Stomach (tissue), 9 donors: ENCODE results near the gene TBX10. TPM values are rescaled to one million over a fixed set of nuclear protein-coding genes. Genes with fewer than 3 reads are reported as not detected.
A peak's percentile ranks its signal among the peaks of the same experiment; 100 is the strongest.

Experiments
- DNase-seq, 2 donors: peaks; one replicate each; pipeline versions ENCODE4 v3.0.0 to v3.0.0-alpha.2; 2013 to 2019
- H3K27ac ChIP-seq, 5 donors: fragments of 200-600 bp in 4 of 5; sonication (generic) in 4 of 5; one replicate each; pipeline ENCODE4 v1.5.1; 2013 to 2019; ENCODE audit warnings: mild to moderate bottlenecking in 1 of 5, moderate library complexity in 1 of 5
- H3K27me3 ChIP-seq, 3 donors: fragments of 200-600 bp; sonication (generic); one replicate each; pipeline ENCODE4 v1.5.1; 2017 to 2019; ENCODE audit warnings: mixed run types in 1 of 3
- H3K36me3 ChIP-seq, 4 donors: fragments of 200-600 bp; sonication (generic); 1 replicate in 3 of 4; 2 replicates in 1 of 4; pipeline ENCODE4 v1.5.1; 2016 to 2019
- H3K4me1 ChIP-seq, 4 donors: fragments of 200-600 bp; sonication (generic); one replicate each; pipeline ENCODE4 v1.5.1; 2016 to 2019
- H3K4me3 ChIP-seq, 4 donors: fragments of 200-600 bp; sonication (generic) in 3 of 4; one replicate each; pipeline ENCODE4 v1.5.1; 2016 to 2019; ENCODE audit warnings: mild to moderate bottlenecking in 1 of 4
- H3K9me3 ChIP-seq, 4 donors: fragments of 200-600 bp; sonication (generic); one replicate each; pipeline ENCODE4 v1.5.1; 2016 to 2019
- EP300 ChIP-seq: sonication (generic); formaldehyde crosslinking; IDR thresholded peaks from one replicate; pipeline ENCODE4 v1.6.1; 2017; ENCODE audit warnings: antibody characterized with exemption
- POLR2A ChIP-seq, 4 donors: fragments of 450-650 bp; IDR thresholded peaks; one replicate each; pipeline ENCODE4 v1.6.1; 2016; ENCODE audit warnings: antibody characterized with exemption in 4 of 4, control low read depth in 2 of 4, mild to moderate bottlenecking in 1 of 4, moderate library complexity in 1 of 4
- POLR2AphosphoS5 ChIP-seq, 3 donors: sonication (generic); formaldehyde crosslinking; IDR thresholded peaks; one replicate each; pipeline ENCODE4 v1.6.1; 2016; ENCODE audit warnings: antibody characterized with exemption in 3 of 3
- WGBS, 5 donors: extraction: QIAGEN DNeasy Blood & Tissue Kit in 3 of 5; methylation state at CpG; one replicate each; pipeline versions ENCODE4 v1.1.5 to v1.1.7; 2013 to 2018; 5-methylcytosine and 5-hydroxymethylcytosine counted together
- intact Hi-C: fragments of 100-400 bp; cut with DNase I; formaldehyde crosslinking; loops from one replicate; pipeline ENCODE4 v1.15.1; 2023; ENCODE audit warnings: low total_unique reads
- polyA plus RNA-seq, 3 donors: library from polyadenylated mRNA; stranded (reverse); fragments of 200-250 nt; gene quantifications; one replicate each; pipeline ENCODE4 v1.2.3, GENCODE V29; 2013
- total RNA-seq, 5 donors: library from RNA; depleted of rRNA; stranded (reverse); fragments of >200 nt; gene quantifications; one replicate each; pipeline versions ENCODE4 v1.1.0 to v1.2.3, GENCODE V29; 2014 to 2016
- TF ChIP-seq, protein P1 (sequence below), 7 experiments: fragments of 450-650 bp in 4 of 7; fragments of 200-600 bp in 3 of 7; sonication (generic) in 3 of 7; IDR thresholded peaks; one replicate each; pipeline ENCODE4 v1.5.1; 2016 to 2019; ENCODE audit warnings: antibody characterized with exemption in 7 of 7, control low read depth in 2 of 7, mild to moderate bottlenecking in 1 of 7
- donor health status: healthy with polysubstance abuse.
- donor health status: Bipolar disorder and iron deficiency.
- donor health status: healthy.

TBX10 gene
- total and polyA plus RNA-seq, 8 donors = not detected

DNA sequence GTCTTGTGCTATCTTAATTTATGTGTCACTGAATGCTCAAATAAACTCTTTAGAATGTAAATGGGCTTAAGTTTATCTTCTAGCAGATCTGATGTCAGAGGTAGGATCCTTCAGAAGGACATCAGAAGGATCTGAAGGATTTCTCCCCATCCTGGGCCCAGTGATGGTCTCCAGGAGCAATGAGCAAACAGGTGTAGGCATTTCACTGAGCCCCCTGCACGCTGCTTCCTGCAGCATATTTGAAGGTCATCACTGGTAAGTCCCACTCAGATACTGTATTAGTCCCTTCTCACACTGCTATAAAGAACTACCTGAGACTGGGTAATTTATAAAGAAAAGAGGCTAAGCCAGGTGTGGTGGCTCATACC is 51.4 kb downstream of the TBX10 start:
- H3K27ac ChIP-seq = no peak overlapping the region
- intact Hi-C loops = no loop called here
- no peaks in the 10 kb centered on the region for H3K9me3 ChIP-seq
- H3K4me3 ChIP-seq = no peak overlapping the region
- WGBS, 5 donors = 82 to 96% (median 90%) methylated on average over 1 of the region's 1 CpG
- no peak for DNase-seq
- TF ChIP-seq EP300 = no peak
- no peak for TF ChIP-seq POLR2A (IDR thresholded peaks at IDR 0.05)
- TF ChIP-seq POLR2AphosphoS5 (IDR thresholded peaks at IDR 0.05) = no peak
- TF ChIP-seq, protein P1, sequence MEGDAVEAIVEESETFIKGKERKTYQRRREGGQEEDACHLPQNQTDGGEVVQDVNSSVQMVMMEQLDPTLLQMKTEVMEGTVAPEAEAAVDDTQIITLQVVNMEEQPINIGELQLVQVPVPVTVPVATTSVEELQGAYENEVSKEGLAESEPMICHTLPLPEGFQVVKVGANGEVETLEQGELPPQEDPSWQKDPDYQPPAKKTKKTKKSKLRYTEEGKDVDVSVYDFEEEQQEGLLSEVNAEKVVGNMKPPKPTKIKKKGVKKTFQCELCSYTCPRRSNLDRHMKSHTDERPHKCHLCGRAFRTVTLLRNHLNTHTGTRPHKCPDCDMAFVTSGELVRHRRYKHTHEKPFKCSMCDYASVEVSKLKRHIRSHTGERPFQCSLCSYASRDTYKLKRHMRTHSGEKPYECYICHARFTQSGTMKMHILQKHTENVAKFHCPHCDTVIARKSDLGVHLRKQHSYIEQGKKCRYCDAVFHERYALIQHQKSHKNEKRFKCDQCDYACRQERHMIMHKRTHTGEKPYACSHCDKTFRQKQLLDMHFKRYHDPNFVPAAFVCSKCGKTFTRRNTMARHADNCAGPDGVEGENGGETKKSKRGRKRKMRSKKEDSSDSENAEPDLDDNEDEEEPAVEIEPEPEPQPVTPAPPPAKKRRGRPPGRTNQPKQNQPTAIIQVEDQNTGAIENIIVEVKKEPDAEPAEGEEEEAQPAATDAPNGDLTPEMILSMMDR (IDR thresholded peaks at IDR 0.05) = no peak
- no peaks in the 10 kb centered on the region for H3K27me3 ChIP-seq
- peaks cover 14 to 51% (median 44%) of the 10 kb centered on the region in 4 donors for H3K36me3 ChIP-seq
- peaks cover 12 to 30% (median 24%) of the 10 kb centered on the region in 4 donors for H3K4me1 ChIP-seq

DNA sequence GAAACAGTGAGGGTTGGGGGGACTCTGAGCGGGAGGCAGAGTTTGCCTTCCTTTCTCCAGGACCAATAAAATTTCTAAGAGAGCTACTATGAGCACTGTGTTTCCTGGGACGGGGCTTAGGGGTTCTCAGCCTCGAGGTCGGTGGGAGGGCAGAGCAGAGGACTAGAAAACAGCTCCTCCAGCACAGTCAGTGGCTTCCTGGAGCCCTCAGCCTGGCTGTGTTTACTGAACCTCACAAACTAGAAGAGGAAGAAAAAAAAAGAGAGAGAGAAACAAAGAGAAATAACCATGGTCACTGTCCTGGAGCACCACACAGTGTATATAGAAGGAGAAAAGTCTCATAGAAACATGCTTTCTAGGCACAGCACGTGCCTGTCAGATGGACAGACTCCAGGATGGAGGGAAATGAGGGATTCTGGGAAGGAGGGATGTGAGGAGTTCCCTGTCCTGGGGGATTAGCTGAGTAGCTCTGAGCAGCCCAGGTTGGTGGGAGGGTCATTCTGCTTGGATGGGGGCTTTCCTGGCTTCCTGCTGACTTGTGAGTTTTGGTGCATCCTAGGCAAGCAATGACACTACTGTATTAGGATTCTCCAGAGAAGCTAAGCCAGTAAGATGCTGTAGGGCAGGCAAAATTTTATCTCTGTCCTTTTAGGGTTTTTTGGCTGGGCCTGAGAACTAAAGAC is 52.9 kb downstream of the TBX10 start:
- WGBS, 5 donors = 72 to 91% (median 86%) methylated on average over 5 of the region's 5 CpGs
- intact Hi-C loops = no loop called here

DNA sequence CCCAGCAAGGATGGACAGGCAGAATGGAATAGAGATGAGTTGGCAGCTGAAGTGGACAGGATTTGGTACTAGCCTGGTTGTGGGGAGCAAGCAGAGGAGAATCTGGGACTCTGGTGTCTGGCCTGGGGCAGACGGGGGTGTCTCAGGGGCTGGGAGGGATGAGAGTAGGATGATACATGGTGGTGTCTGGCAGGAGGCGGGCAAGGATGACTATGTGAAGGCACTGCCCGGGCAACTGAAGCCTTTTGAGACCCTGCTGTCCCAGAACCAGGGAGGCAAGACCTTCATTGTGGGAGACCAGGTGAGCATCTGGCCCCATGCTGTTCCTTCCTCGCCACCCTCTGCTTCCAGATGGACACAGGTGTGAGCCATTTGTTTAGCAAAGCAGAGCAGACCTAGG is 53.7 kb downstream of the TBX10 start:
- peaks cover 14 to 51% (median 44%) of the 10 kb centered on the region in 4 donors for H3K36me3 ChIP-seq
- H3K4me1 ChIP-seq = peaks cover 21 to 48% (median 44%) of the 10 kb centered on the region in 4 donors
- 78 to 95% (median 90%) methylated on average over 3 to 4 of the region's 4 CpGs for WGBS, 5 donors
- H3K4me3 ChIP-seq = peak overlapping the region in 1 of 4 donors; percentile 64
- no peaks in the 10 kb centered on the region for H3K9me3 ChIP-seq
- TF ChIP-seq, protein P1 (IDR thresholded peaks at IDR 0.05) = no peak
- TF ChIP-seq EP300 (no peak), POLR2A (IDR thresholded peaks at IDR 0.05) (no peak), POLR2AphosphoS5 (IDR thresholded peaks at IDR 0.05) (no peak)
- H3K27ac ChIP-seq = peak overlapping the region in 1 of 5 donors; percentile 98
- H3K27me3 ChIP-seq = no peaks in the 10 kb centered on the region
- DNase-seq = no peak
- intact Hi-C loops = no loop called here

More for the DNA sequence above, 52.9 kb downstream of the TBX10 start:
- Histone ChIP-seq H3K9me3 (no peaks in the 10 kb centered on the region), H3K27me3 (no peaks in the 10 kb centered on the region), H3K27ac (peak overlapping the region in 1 of 5 donors; percentile 5), H3K4me3 (no peak overlapping the region), H3K4me1 (peaks cover 21 to 43% (median 38%) of the 10 kb centered on the region in 4 donors), H3K36me3 (peaks cover 14 to 51% (median 44%) of the 10 kb centered on the region in 4 donors)
- DNase-seq = no peak
- TF ChIP-seq EP300 = no peak
- TF ChIP-seq, protein P1 (IDR thresholded peaks at IDR 0.05) = no peak
- no peak for TF ChIP-seq POLR2A (IDR thresholded peaks at IDR 0.05)

DNA sequence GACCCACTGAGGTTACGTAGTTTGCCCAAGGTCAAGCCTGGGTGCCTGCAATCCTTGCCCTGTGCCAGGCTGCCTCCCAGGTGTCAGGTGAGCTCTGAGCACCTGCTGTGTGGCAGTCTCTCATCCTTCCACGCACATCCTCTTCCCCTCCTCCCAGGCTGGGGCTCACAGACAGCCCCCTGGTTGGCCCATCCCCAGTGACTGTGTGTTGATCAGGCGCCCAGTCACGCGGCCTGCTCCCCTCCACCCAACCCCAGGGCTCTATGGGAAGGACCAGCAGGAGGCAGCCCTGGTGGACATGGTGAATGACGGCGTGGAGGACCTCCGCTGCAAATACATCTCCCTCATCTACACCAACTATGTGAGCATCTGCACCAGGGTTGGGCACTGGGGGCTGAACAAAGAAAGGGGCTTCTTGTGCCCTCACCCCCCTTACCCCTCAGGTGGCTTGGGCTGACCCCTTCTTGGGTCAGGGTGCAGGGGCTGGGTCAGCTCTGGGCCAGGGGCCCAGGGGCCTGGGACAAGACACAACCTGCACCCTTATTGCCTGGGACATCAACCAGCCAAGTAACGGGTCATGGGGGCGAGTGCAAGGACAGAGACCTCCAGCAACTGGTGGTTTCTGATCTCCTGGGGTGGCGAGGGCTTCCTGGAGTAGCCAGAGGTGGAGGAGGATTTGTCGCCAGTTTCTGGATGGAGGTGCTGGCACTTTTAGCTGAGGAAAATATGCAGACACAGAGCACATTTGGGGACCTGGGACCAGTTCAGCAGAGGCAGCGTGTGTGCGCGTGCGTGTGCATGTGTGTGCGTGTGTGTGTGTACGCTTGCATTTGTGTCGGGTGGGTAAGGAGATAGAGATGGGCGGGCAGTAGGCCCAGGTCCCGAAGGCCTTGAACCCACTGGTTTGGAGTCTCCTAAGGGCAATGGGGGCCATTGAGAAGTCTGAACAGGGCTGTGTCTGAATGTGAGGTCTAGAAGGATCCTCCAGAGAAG is 54.4 kb downstream of the TBX10 start:
- intact Hi-C loops = no loop called here
- WGBS, 5 donors = 80 to 89% (median 84%) methylated on average over 14 to 21 of the region's 21 CpGs
- Histone ChIP-seq H3K27me3 (no peaks in the 10 kb centered on the region), H3K4me3 (peak overlapping the region; percentile 64 to 85 (median 80)), H3K27ac (peak overlapping the region; percentile 97 to 99 (median 98)), H3K4me1 (peaks cover 21 to 53% (median 50%) of the 10 kb centered on the region in 4 donors), H3K36me3 (peaks cover 14 to 51% (median 44%) of the 10 kb centered on the region in 4 donors), H3K9me3 (no peaks in the 10 kb centered on the region)
- TF ChIP-seq, protein P1 (IDR thresholded peaks at IDR 0.05) = no peak
- TF ChIP-seq EP300 (no peak), POLR2A (IDR thresholded peaks at IDR 0.05) (no peak), POLR2AphosphoS5 (IDR thresholded peaks at IDR 0.05) (no peak)
- peak in 1 of 2 donors; percentile 58 for DNase-seq
